GM19397 (cell line): ENCODE data around the gene ASIC4.

Experiments
- ATAC-seq: cut with Tn5 transposase; IDR thresholded peaks from one replicate; pipeline ENCODE4 v1.9.1; 2021; ENCODE audit warnings: mild to moderate bottlenecking, moderate library complexity; ENCODE audit not compliant: unreplicated experiment

ASIC4 gene

DNA sequence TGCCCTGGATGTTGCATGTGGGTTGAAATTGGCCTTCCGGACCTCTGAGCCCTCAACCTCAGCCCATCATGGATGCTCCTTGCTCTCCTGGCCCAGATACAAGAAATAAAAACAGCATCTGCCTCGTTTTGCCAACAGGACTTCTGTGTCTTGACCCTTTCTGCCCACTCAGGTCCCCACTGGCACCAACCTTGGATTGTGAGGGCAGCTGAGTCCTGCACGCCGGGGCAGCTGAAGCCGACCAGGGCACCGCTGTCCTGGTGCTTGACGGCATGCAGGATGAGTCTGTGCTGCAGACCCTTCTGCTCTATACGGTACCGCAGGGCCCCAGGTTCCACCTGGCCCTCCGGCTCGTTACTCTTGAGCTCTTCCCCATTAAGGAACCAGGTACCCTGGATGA is 52.4 kb downstream of the ASIC4 start:
- ATAC-seq = no peak

DNA sequence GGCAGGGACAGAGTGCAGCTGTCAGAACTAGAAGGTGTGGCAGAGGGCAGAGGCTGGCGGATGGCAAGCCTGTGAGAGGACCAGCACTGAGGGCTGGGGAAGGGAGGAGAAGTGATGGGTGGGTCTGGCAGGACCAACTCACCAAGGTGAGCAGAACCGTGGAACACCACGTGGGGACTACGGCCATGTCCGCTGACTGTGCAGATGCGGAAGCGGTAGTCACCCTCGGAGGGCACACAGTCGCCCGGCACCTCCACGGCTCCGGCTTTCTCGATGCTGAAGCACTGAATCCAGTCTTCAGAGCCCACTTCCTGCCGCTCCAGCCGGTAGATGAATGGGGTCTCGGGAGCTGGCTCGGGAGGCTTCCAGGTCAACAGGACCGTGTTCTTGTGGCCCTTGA is 52.8 kb downstream of the ASIC4 start:
- ATAC-seq = no peak

DNA sequence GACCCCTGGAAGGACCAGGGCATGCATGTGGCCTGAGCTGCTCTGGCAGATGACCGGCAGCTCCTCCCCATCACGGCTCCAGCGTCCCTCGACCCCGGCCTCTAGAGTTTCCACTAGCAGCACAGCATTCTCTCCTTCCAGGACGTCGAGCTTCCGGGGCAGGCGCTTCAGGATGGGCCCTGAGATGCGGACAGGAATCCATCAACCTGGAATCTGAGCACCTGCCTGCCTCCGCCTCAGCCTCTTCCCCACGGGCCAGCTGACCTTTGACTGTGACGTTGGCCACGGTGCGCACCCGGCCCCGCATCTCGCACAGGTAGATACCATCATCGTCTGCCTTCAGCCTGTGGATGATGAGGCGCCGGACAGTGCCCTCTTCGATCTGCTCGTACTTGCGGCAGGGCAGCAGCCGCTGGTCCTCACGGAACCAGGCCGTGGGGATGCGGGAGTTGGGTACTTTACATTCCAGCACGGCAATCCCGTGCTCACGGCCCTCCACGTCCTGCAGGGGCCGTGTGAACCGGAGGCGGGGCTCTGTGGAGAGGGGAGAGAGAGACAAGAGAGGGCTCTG is 53.6 kb downstream of the ASIC4 start:
- ATAC-seq = no peak

DNA sequence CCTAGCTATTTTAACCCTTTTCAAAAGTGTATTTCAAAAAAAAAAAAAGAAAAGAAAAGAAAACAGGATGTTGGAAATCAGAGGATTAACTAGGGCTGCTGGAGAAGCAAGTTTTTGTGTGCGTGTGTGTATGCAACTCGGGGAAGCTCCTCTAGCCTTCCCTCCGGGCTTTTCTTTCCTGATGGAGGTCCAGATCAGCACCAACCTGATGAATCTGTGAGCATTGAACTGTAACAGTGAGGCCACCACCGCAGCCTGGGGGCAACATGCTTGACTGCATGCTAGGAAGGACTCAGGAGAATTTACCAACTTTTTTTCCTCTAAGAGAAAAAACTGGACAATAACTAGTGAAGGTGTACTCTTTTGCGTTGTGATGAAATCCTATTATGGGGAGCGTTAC is 54.8 kb downstream of the ASIC4 start:
- no peak for ATAC-seq

DNA sequence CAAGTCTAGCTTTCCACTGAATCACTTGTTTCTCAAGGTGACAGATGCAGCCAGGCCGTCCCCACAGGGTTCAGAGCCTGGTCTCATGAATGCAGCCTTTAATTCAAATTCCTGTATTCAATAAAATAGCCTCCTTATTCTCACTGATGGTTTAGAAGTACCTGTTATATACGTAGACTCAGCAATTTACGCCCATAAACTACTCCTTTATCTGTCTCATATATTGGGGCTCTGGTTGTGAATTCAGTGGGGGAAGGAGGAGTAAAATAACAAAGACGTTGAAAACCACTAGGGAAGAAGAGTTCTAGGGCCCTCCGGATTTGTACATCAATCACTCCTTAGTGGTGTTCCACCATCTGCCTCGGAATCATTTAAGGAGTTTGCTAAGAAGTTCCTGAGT is 55.4 kb downstream of the ASIC4 start:
- no peak for ATAC-seq

DNA sequence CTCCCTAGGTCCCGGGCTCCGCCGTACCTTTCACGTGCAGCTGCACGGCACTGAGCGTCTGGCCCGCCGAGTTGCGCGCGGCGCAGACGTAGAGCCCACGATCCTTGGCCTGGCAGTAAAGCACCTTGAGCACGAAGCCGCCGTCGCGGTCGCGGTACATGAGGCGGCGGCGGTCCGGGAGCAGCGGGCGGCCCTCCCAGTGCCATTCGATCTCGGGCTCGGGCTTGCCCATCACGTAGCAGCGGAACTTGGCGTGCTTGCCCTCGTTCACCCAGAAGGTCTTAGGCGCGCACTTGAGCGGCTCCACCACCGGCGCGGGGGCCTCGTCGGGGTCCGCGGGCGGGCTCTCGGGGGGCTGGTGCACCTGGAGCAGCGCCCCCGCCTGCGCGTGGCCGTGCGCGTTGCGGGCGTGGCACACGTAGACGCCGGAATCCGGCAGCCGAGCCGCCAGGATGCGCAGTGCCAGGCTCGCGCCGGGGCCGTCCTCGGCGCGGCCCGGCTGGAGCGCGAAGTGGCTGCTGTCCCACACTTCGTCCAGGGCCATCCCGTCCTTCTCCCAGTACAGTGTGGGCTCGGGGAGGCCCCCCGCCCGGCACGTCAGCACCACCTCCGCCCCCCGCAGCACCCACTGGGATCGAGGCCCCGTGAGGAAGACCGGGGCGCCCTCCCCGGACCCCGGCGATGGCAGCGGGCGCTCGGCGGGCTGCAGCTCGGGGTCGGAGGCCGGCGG is 56.1 kb downstream of the ASIC4 start:
- ATAC-seq = no peak

DNA sequence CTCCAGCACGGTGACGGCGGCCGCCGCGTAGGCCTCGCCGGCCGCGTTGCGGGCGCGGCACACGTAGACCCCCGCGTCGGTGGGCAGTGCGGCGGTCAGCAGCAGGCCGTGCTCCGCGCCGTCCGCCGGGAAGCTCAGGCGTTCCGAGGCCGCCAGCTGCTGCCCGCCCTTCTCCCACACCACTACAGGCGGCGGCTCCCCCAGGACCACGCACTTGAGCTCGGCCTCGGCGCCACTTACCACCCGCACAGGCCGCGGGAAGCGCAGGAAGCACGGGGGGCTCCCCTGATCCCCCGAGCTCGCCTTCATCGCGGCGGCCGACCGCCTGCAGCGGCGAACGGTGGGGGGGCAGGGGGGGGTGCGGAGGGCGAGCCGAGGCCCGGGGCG is 56.6 kb downstream of the ASIC4 start:
- no peak for ATAC-seq

DNA sequence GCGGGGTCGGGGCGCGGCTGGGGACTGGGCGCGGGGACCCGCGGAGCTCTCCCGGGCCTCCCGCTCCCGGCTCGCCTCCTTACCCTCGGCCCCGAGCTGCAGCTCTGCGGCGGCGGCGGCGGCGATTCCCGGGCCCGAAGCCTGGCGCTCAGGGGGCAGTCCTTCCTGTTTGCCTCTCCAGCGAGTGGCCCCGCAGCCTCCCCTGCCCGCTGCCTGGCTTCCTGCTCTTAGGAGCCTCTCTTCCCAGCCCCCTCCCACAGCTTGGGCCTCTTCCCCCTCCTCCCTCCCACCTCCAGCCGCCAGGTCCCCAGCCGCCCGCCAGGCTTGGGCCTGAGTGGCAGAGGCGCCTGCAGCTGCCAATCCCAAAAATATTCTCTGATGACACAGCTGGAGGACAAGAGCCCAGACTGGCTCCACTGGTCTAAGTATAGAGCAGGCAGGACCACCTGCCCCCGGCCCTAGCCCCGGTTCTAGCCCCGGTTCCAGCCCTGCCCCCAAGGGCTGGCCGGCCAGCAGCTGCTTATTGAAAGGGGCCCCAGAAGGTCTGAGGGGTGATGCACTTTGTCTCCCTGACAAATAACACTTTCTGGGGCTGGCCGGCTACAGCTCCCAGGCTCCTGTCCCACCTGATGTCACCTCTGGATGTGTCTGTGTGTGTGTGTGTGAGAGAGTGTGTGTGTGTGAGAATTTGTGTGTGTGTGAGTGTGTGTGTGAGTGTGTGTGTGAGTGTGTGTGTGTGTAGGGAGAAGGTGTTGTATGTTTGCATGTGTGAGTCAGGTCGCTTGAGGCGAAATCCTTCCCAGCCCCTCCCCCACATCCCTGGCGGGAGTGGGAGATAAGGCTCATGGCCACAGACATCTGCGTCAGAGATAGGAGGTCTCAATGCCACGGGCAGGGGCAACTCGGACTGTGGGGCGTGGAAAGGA is 57.3 kb downstream of the ASIC4 start, which contains the start of gene OBSL1:
Gene OBSL1, minus strand, starts transcription at position 229 of the 926 bp plus-strand sequence. CDS start 307 bp downstream, outside the sequence.
- ATAC-seq = no peak

DNA sequence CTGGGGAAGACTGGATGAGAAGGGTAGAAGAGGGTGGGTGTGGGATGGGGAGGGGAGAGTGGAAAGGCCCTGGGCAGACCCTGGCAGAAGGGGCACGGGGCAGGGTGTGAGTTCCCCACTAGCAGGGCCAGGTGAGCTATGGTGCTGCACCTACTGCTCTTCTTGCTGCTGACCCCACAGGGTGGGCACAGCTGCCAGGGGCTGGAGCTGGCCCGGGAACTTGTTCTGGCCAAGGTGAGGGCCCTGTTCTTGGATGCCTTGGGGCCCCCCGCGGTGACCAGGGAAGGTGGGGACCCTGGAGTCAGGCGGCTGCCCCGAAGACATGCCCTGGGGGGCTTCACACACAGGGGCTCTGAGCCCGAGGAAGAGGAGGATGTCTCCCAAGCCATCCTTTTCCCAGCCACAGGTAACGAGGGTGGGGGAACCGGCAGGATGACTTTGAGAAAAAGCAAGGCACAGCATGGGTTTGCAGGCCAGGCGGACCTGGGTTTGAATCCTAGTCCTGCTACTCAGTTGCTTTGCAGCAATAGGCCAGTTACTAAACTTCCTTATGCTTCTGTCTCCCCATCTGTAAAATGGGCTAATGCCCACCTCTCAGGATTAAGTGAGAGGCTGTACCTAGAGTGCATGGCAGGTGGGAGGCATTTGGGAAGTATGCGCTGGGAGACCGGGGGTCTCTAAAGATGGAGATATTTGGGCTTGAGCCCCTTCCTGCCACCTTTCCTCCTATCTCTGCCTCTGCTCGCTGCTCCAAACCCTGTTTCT is 58.1 kb downstream of the ASIC4 start, which contains the start of gene INHA:
Gene INHA, plus strand, starts transcription at position 74 of the 765 bp plus-strand sequence. Its CDS starts 65 bp downstream, at position 139.
- no peak for ATAC-seq

DNA sequence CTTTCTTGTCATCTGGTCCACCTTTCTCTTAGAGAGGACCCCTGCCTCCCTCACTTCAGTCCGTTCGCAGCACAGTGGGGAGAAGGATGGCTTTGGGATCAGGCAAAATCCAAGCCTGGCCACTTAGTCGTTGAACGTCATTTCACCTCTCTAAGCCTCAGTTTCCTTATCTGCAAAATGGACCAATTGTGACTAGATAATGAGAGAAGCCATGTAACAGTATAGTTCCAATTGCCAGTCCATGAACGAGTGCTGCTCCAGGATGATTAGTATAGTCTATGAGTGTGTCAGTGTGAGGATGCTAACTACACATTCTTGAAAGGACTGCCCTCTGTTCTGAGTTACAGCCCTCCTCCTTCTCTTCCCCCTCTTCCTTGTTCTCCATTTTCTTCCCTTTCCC is 58.9 kb downstream of the ASIC4 start:
- no peak for ATAC-seq

DNA sequence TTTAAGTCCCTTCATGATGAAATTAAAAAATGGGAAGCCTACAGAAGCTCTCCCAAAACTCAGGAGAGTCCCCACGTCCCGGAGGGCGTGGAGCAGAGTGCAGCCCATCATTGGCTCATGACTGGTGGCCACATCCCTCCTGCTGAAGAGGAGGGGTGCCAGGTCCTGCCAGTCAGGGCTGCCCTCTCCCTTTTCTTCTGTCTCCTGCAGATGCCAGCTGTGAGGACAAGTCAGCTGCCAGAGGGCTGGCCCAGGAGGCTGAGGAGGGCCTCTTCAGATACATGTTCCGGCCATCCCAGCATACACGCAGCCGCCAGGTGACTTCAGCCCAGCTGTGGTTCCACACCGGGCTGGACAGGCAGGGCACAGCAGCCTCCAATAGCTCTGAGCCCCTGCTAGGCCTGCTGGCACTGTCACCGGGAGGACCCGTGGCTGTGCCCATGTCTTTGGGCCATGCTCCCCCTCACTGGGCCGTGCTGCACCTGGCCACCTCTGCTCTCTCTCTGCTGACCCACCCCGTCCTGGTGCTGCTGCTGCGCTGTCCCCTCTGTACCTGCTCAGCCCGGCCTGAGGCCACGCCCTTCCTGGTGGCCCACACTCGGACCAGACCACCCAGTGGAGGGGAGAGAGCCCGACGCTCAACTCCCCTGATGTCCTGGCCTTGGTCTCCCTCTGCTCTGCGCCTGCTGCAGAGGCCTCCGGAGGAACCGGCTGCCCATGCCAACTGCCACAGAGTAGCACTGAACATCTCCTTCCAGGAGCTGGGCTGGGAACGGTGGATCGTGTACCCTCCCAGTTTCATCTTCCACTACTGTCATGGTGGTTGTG is 60.4 kb downstream of the ASIC4 start:
- ATAC-seq = no peak

DNA sequence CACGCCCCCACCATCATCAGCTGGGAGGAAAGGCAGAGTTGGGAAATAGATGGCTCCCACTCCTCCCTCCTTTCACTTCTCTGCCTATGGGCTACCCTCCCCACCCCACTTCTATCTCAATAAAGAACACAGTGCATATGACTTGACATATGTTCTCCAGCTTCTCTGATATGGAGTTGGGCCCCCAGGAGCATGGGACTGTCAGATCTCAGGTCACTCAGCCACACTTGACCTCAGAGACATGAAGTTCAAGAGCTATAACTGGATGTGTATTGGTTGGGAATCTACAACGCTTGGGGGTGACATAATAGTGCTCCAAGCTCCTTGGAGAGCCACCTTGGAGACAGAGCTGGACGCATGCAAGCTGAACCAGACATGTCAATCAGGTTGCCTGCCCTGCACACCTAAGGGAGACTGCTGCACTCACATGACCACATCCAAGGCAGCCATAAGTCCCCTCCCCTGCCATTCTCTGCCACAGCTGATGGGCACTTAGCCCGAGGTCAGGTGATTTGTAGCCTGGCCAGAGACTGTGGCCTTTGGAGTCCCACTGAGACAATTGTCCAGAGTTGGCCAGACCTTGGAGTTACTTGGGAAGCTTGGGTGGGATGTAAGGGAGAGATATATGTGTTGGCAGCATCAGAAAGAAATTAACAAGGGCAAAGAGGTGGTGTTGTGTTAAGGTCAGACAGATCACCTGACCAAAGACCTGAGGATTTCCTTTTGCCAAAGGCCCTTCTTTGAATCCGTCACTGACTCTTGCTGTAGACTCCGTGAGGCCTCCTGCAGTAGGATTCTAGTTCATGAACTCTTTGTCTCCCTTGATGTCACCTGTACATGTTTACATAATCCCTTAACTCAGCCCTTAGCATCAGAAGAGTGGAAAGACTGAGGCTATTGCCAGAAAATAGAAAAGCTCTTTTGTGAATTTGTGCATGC is 61.6 kb downstream of the ASIC4 start:
- ATAC-seq = no peak

DNA sequence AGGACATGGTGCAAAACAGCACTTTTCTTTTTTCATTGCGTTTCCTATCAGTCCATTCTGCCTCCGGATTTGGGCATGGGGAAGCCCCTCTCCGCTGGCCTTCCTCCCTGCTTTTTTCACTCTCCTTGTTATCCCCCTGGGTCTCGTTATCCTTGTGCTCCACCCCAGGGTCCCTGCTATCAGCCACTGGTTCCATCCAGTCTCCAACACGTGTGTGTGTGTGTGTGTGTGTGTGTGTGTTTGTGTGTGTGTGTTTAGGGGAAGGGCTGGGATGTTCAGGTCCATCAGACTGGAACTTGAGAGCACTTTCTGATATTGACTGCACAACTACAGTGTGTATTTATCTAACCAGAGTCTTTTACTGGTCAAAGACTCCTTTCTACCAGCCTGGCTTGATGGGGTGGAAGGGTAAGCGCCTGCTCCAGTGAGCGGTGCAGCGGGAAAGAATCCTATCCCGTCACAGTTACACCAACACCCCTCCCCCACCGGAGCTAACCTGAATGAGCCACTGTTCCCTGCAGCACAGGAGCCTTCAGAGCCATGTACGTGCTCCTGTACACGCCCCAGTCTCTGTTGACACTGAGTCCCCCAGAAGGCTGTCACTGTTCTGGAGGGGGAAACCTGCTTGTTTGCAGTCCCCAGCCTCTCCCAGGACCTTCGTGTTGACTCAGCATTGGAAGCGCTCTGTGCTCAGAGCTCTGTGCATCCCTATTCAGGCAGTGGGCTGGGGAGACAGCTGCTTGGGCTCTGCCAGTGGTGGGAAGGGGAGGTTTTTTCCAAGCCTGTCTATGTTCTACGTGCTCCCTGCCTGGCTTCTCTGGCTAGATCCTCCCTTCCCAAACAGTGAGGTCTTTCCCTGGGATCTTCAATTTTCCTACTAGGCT is 62.5 kb downstream of the ASIC4 start:
- ATAC-seq = no peak

DNA sequence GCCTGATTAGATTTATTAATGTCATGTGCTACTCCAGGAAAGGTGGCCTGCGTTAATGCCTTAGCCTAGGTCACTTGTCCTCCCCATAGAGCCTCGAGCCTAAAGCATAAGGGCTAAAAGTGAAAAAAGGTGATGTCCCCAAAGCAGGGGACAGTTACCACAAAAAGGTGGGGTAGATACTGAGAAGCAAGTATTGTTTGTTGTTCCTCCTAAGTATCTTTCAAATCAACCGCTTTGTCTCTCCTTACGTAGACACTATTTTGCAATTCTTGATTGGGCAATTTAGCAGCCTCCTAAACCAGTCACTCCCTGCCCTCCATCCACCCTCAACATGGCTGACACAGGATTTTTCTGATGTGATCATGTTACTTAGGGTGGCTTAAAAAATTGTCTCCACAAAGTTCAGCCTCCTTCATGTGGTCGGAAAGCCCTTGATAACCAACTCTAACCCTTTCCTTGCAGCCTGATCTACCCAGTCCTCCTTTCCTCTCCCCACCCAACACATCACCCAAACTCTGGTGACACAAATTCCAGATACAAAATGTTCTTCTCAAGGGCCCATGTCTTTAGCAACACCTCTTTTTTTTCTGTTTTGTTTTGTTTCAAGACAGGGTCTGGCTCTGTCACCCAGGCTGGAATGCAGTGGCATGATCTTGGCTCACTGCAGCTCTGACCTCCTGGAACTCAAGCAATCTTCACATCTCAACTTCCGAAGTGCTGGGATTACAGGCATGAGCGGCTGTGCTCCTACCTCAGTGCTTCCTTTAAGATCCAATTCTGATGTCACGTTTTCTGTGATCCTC is 64.7 kb downstream of the ASIC4 start:
- no peak for ATAC-seq

DNA sequence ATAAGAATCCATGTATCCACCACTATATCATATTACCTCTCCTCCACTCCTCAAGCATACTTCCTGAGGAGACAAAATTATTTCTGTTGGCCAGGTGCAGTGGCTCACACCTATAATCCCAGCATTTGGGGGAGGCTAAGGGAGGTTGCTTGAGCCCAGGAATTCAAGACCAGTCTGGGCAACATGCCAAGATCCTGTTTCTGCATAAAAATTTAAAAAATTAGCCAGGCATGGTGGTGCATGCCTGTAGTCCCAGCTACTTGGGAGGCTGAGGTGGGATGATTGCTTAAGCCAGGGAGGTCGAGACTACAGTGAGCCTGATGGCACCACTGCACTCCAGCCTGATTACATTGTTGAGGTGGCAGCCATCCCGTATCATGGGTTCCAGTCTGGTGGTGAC is 67.1 kb downstream of the ASIC4 start:
- ATAC-seq = no peak
